ENCODE measurements around the gene FMNL2. TPM values are rescaled to one million over a fixed set of nuclear protein-coding genes. Genes with fewer than 3 reads are reported as not detected.

FMNL2 gene
- total and polyA plus RNA-seq, 2 experiments from 2014 or later: 5.1 to 11.7 TPM

DNA sequence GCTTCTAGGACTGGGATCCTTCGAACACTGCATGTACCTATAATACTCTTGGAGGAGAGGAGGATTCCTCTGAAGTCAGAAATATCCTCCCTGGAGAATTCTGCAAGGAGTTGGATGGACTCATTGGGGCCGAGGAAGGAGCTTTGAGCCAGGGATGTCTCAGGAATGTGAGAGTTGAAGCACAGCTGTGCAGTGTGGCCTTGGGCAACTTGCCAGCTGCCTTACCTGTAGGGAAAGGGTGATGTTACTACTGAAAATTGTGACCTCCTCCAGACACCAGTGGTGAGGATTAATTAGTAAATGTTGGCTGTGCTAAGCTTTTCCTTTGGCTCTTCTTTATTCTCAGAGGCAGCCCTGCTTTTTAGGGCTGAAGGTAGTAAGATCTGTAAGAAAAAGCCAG, 41.4 kb downstream of the FMNL2 start:
- Histone ChIP-seq H3K36me3 (no peaks in the 10 kb centered on the region), H3K4me3 (no peak overlapping the region), H3K27me3 (no peaks in the 10 kb centered on the region), H3K4me1 (ENCODE audit: low read depth) (no peaks in the 10 kb centered on the region), H3K9me3 (ENCODE audit: low read depth) (no peaks in the 10 kb centered on the region), H3K27ac (no peak overlapping the region)
- no peak for TF ChIP-seq CTCF (IDR thresholded peaks at IDR 0.05; ENCODE audit: low read depth, low read length)
- DNase-seq (ENCODE audit: low read depth in 1 of 2, low spot score in 1 of 2): no peak

DNA sequence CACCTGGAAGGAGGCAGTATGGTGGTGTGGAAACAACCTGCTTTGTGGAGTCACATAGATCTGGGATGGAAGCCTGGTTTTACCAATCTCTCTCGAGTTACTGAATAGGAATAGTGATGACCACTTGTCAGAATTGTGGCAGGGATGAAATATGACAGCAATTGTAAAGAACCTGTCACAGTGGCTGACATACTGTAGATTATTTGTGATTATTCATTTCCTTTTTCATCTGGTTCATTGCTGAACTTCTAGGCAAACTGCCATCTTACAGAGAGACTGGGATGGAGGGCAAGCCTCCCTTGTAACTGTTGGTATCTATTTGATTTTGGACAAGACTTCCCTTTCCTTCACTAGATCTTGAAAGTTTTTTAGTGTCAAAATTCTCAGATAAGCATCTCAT, 42.0 kb downstream of the FMNL2 start:
- Histone ChIP-seq H3K36me3 (no peaks in the 10 kb centered on the region), H3K9me3 (ENCODE audit: low read depth) (no peaks in the 10 kb centered on the region), H3K27ac (no peak overlapping the region), H3K4me3 (no peak overlapping the region), H3K27me3 (no peaks in the 10 kb centered on the region), H3K4me1 (ENCODE audit: low read depth) (no peaks in the 10 kb centered on the region)
- TF ChIP-seq CTCF (IDR thresholded peaks at IDR 0.05; ENCODE audit: low read depth, low read length): no peak
- DNase-seq (ENCODE audit: low read depth in 1 of 2, low spot score in 1 of 2): no peak

- no peak overlapping the region for H3K27ac ChIP-seq
- no peak for DNase-seq (ENCODE audit: low read depth in 1 of 2, low spot score in 1 of 2)
- TF ChIP-seq CTCF (IDR thresholded peaks at IDR 0.05; ENCODE audit: low read depth, low read length): no peak
Observed at GRCh38 chr2:152379089-152379488, 44.1 kb downstream of the FMNL2 start.

DNA sequence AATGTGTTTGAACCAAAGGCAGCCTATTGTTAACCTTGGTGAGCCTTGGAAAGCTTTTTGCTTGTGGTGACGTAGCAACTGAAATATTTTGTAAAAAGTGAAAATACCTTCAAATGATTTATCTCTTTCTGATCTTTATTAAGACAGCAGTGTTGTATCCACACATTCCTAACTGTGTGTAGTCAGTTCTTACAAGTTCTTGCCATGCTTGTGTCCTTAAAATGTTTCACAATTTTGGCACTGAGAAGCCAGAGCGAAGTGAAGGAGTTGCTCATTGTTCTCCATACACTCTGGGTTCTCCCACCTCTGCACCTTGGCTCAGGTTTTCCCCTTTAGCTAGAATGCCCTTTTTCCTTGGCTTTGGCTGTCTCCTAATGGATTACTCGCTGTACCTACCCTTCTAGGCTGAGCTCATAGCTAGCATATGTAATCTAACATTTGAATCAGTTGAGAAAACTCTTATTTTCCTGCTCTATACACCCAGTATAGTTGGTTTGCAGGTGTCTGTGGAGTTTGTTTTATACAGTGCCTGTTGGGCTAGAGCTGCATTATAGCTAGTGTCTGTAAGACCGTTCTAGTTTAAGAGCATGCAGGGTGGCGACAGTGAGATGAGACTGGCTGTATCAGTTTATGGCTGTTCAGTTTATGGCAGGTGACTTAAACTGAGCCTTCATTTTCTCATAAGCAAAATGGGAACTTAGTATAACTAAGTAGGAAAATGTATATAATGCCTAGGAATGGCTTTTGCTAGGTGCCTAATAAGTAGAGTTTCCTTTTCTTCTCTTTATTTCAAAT, 45.5 kb downstream of the FMNL2 start:
- Histone ChIP-seq H3K4me1 (ENCODE audit: low read depth) (no peaks in the 10 kb centered on the region), H3K36me3 (no peaks in the 10 kb centered on the region), H3K9me3 (ENCODE audit: low read depth) (no peaks in the 10 kb centered on the region), H3K27ac (no peak overlapping the region), H3K4me3 (no peak overlapping the region), H3K27me3 (no peaks in the 10 kb centered on the region)
- DNase-seq (ENCODE audit: low read depth in 1 of 2, low spot score in 1 of 2): no peak
- TF ChIP-seq CTCF (IDR thresholded peaks at IDR 0.05; ENCODE audit: low read depth, low read length): no peak

More at GRCh38 chr2:152379089-152379488, 44.1 kb downstream of the FMNL2 start:
- H3K4me3 ChIP-seq: no peak overlapping the region
- no peaks in the 10 kb centered on the region for H3K27me3 ChIP-seq
- no peaks in the 10 kb centered on the region for H3K4me1 ChIP-seq (ENCODE audit: low read depth)
- no peaks in the 10 kb centered on the region for H3K36me3 ChIP-seq
- no peaks in the 10 kb centered on the region for H3K9me3 ChIP-seq (ENCODE audit: low read depth)

GRCh38 chr2:152383702-152384101, 48.7 kb downstream of the FMNL2 start:
- no peaks in the 10 kb centered on the region for H3K27me3 ChIP-seq
- H3K9me3 ChIP-seq (ENCODE audit: low read depth): no peaks in the 10 kb centered on the region
- no peak for DNase-seq (ENCODE audit: low read depth in 1 of 2, low spot score in 1 of 2)
- no peaks in the 10 kb centered on the region for H3K36me3 ChIP-seq
- no peak for TF ChIP-seq CTCF (IDR thresholded peaks at IDR 0.05; ENCODE audit: low read depth, low read length)
- H3K27ac ChIP-seq: no peak overlapping the region
- H3K4me1 ChIP-seq (ENCODE audit: low read depth): no peaks in the 10 kb centered on the region
- no peak overlapping the region for H3K4me3 ChIP-seq

All from cardiac muscle cell (in vitro differentiated cells and primary cell).